ENCODE data around the gene FAM170B.

The FAM170B gene

GRCh38 chr10:49167425-49168170 is 33.8 kb upstream of the FAM170B start:
- FAIRE-seq (no peak), DNase-seq (ENCODE audit: insufficient read length) (no peak)
- no peak for TF ChIP-seq POLR2AphosphoS5 (IDR thresholded peaks at IDR 0.05; ENCODE audit: low read depth, low read length)
- no peak for TF ChIP-seq POLR2A (IDR thresholded peaks at IDR 0.05; ENCODE audit: low read depth, low read length)
- no peak for TF ChIP-seq TAF1 (IDR thresholded peaks at IDR 0.05; ENCODE audit: borderline replicate concordance, low read depth, low read length)

GRCh38 chr10:49166484-49167400 is 32.9 kb upstream of the FAM170B start:
- FAIRE-seq (no peak), DNase-seq (ENCODE audit: insufficient read length) (no peak)
- TF ChIP-seq POLR2AphosphoS5 (IDR thresholded peaks at IDR 0.05; ENCODE audit: low read depth, low read length) (no peak), POLR2A (IDR thresholded peaks at IDR 0.05; ENCODE audit: low read depth, low read length) (no peak), TAF1 (IDR thresholded peaks at IDR 0.05; ENCODE audit: borderline replicate concordance, low read depth, low read length) (no peak)

GRCh38 chr10:49165821-49166483 is 32.1 kb upstream of the FAM170B start:
- TF ChIP-seq POLR2A (IDR thresholded peaks at IDR 0.05; ENCODE audit: low read depth, low read length) (no peak), POLR2AphosphoS5 (IDR thresholded peaks at IDR 0.05; ENCODE audit: low read depth, low read length) (no peak), TAF1 (IDR thresholded peaks at IDR 0.05; ENCODE audit: borderline replicate concordance, low read depth, low read length) (no peak)
- FAIRE-seq (no peak), DNase-seq (ENCODE audit: insufficient read length) (no peak)

GRCh38 chr10:49165259-49165658 is 31.4 kb upstream of the FAM170B start:
- no peak for DNase-seq (ENCODE audit: insufficient read length)
- TF ChIP-seq POLR2A (IDR thresholded peaks at IDR 0.05; ENCODE audit: low read depth, low read length) (no peak), TAF1 (IDR thresholded peaks at IDR 0.05; ENCODE audit: borderline replicate concordance, low read depth, low read length) (no peak)
- no peak for FAIRE-seq

- DNase-seq (ENCODE audit: insufficient read length) (peak; percentile 39), FAIRE-seq (peak; percentile 83)
- no peak for TF ChIP-seq TAF1 (IDR thresholded peaks at IDR 0.05; ENCODE audit: borderline replicate concordance, low read depth, low read length)
- no peak for TF ChIP-seq POLR2A (IDR thresholded peaks at IDR 0.05; ENCODE audit: low read depth, low read length)
- no peak for TF ChIP-seq POLR2AphosphoS5 (IDR thresholded peaks at IDR 0.05; ENCODE audit: low read depth, low read length)
These were observed 30.9 kb upstream of the FAM170B start for GRCh38 chr10:49164559-49165188.

GRCh38 chr10:49163741-49164140 is 29.9 kb upstream of the FAM170B start:
- FAIRE-seq = no peak
- no peak for DNase-seq (ENCODE audit: insufficient read length)
- no peak for TF ChIP-seq POLR2AphosphoS5 (IDR thresholded peaks at IDR 0.05; ENCODE audit: low read depth, low read length)
- TF ChIP-seq TAF1 (IDR thresholded peaks at IDR 0.05; ENCODE audit: borderline replicate concordance, low read depth, low read length) = no peak
- TF ChIP-seq POLR2A (IDR thresholded peaks at IDR 0.05; ENCODE audit: low read depth, low read length) = no peak

GRCh38 chr10:49162761-49163310 is 29.0 kb upstream of the FAM170B start:
- no peak for DNase-seq (ENCODE audit: insufficient read length)
- FAIRE-seq = no peak
- no peak for TF ChIP-seq POLR2AphosphoS5 (IDR thresholded peaks at IDR 0.05; ENCODE audit: low read depth, low read length)
- no peak for TF ChIP-seq TAF1 (IDR thresholded peaks at IDR 0.05; ENCODE audit: borderline replicate concordance, low read depth, low read length)
- TF ChIP-seq POLR2A (IDR thresholded peaks at IDR 0.05; ENCODE audit: low read depth, low read length) = no peak

- FAIRE-seq = no peak
- no peak for TF ChIP-seq POLR2AphosphoS5 (IDR thresholded peaks at IDR 0.05; ENCODE audit: low read depth, low read length)
- TF ChIP-seq POLR2A (IDR thresholded peaks at IDR 0.05; ENCODE audit: low read depth, low read length) = no peak
- no peak for TF ChIP-seq TAF1 (IDR thresholded peaks at IDR 0.05; ENCODE audit: borderline replicate concordance, low read depth, low read length)
- DNase-seq (ENCODE audit: insufficient read length) = no peak
These were observed 28.2 kb upstream of the FAM170B start for GRCh38 chr10:49162063-49162462.

- FAIRE-seq = no peak
- no peak for TF ChIP-seq POLR2A (IDR thresholded peaks at IDR 0.05; ENCODE audit: low read depth, low read length)
- TF ChIP-seq TAF1 (IDR thresholded peaks at IDR 0.05; ENCODE audit: borderline replicate concordance, low read depth, low read length) = no peak
- no peak for TF ChIP-seq POLR2AphosphoS5 (IDR thresholded peaks at IDR 0.05; ENCODE audit: low read depth, low read length)
- DNase-seq (ENCODE audit: insufficient read length) = no peak
These were observed 27.7 kb upstream of the FAM170B start for GRCh38 chr10:49161411-49161997.

GRCh38 chr10:49160814-49161213 is 27.0 kb upstream of the FAM170B start:
- FAIRE-seq = no peak
- TF ChIP-seq POLR2AphosphoS5 (IDR thresholded peaks at IDR 0.05; ENCODE audit: low read depth, low read length) = no peak
- no peak for TF ChIP-seq POLR2A (IDR thresholded peaks at IDR 0.05; ENCODE audit: low read depth, low read length)
- no peak for TF ChIP-seq TAF1 (IDR thresholded peaks at IDR 0.05; ENCODE audit: borderline replicate concordance, low read depth, low read length)

More at GRCh38 chr10:49160814-49161213, 27.0 kb upstream of the FAM170B start:
- no peak for DNase-seq (ENCODE audit: insufficient read length)

Measured in GM12892 (cell line).